Measurements from ENCODE around the gene LATS1.

GRCh38 chr6:149766156-149766769 is 48.4 kb upstream of the LATS1 start:
- TF ChIP-seq CTCF (IDR thresholded peaks at IDR 0.05) (no peak), POLR2A (IDR thresholded peaks at IDR 0.05) (no peak)
